Epithelial cell of proximal tubule (primary cell): ENCODE results near the gene HHATL. TPM values are rescaled to one million over a fixed set of nuclear protein-coding genes. Genes with fewer than 3 reads are reported as not detected.

Source experiments
- DNase-seq: peaks from one replicate; pipeline ENCODE4 v3.0.0-alpha.2; 2011; ENCODE audit warnings: low read depth
- H3K4me3 ChIP-seq: 2 replicates; pipeline ENCODE4 v1.5.1; 2011; ENCODE audit warnings: low read depth, mild to moderate bottlenecking, low read length
- total RNA-seq: library from RNA; depleted of rRNA; stranded (reverse); fragments of >200 nt; gene quantifications from 2 replicates; pipeline ENCODE4 v1.2.3, GENCODE V29; 2015
- TF ChIP-seq, protein P1 (sequence below): conservative IDR thresholded peaks from 2 replicates; pipeline ENCODE4 v1.5.1; 2012; ENCODE audit warnings: low read depth, mild to moderate bottlenecking, low read length

The HHATL gene
- not detected in 2 replicates for total RNA-seq

DNA sequence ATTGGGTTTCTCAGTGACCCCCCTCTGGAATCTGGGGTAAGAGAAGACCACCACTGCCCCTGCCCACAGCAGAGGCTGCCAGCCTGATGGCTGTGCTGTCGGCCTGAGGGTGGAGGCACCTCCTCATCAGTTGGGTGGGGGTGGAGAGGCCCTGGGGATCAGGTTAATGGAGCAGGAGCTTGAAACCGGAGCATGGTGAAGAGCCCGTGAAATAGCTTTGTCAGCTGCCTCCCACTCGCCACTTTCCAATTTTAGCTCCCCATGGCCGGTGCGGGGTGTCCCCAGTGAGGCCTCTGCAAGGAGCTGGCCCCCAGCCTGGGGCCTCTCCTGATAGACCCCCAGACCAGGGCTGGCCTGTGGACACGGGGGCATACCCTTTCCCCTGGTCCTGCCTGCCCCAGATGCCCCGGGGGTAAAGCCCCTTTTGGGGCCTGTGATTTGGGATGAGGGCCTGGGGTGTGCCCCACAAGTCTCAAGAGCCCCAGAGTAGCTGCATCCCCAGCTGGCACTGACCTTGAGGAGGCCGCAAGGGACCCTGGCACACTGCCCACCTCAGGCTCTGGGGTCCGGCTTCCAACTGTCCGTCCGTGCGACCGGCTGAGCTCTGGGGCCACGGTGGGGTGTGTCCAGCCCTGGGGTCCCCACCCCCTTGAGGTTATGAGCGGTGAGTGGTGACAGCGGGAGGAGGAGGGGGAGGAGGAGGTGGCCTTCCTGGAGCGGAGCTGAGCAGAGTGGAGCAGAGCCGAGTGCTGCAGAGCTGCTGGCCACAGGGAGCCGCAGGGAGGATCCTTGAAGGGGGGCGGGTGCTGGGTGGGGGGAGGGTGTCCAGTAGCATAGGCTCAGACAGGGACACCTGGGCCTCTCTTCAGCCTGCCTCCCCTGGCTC lies at the start of gene HHATL:
Gene HHATL, minus strand, starts transcription at position 733 of the 886 bp plus-strand sequence. CDS start 1,972 bp downstream, outside the sequence.
- no peak within 1 kb of the TSS for H3K4me3 ChIP-seq
- DNase-seq: no peak
- TF ChIP-seq, protein P1, sequence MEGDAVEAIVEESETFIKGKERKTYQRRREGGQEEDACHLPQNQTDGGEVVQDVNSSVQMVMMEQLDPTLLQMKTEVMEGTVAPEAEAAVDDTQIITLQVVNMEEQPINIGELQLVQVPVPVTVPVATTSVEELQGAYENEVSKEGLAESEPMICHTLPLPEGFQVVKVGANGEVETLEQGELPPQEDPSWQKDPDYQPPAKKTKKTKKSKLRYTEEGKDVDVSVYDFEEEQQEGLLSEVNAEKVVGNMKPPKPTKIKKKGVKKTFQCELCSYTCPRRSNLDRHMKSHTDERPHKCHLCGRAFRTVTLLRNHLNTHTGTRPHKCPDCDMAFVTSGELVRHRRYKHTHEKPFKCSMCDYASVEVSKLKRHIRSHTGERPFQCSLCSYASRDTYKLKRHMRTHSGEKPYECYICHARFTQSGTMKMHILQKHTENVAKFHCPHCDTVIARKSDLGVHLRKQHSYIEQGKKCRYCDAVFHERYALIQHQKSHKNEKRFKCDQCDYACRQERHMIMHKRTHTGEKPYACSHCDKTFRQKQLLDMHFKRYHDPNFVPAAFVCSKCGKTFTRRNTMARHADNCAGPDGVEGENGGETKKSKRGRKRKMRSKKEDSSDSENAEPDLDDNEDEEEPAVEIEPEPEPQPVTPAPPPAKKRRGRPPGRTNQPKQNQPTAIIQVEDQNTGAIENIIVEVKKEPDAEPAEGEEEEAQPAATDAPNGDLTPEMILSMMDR: no peak

DNA sequence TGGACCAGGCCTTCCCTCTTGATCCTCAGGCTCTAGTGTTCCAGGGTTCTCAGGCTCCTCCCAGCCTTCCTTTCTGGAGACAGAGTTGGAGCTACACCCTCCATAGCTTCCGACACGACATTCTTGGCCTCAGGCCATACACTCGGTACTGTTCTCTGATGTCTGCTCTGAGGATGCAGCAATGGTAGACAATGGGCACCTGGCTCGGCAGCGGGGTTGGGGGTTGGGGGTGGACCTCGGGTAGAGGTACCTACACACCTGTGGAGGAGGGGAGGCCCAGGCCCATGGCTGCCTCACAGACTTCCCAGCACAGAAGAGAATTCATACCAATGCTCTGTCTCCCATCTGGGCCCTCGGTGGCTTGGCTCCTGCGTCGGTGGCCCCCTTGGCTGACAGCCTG lies 49.0 kb upstream of the HHATL start:
- TF ChIP-seq, protein P1: no peak
- no peak for DNase-seq
- H3K4me3 ChIP-seq: no peak overlapping the region

- no peak overlapping the region for H3K4me3 ChIP-seq
- DNase-seq: no peak
- TF ChIP-seq, protein P1: no peak
Measured at GRCh38 chr3:42750834-42751233, 48.2 kb upstream of the HHATL start.

GRCh38 chr3:42749753-42750231 lies 47.2 kb upstream of the HHATL start:
- TF ChIP-seq, protein P1: peak; percentile 49
- DNase-seq: no peak
- H3K4me3 ChIP-seq: no peak overlapping the region

DNA sequence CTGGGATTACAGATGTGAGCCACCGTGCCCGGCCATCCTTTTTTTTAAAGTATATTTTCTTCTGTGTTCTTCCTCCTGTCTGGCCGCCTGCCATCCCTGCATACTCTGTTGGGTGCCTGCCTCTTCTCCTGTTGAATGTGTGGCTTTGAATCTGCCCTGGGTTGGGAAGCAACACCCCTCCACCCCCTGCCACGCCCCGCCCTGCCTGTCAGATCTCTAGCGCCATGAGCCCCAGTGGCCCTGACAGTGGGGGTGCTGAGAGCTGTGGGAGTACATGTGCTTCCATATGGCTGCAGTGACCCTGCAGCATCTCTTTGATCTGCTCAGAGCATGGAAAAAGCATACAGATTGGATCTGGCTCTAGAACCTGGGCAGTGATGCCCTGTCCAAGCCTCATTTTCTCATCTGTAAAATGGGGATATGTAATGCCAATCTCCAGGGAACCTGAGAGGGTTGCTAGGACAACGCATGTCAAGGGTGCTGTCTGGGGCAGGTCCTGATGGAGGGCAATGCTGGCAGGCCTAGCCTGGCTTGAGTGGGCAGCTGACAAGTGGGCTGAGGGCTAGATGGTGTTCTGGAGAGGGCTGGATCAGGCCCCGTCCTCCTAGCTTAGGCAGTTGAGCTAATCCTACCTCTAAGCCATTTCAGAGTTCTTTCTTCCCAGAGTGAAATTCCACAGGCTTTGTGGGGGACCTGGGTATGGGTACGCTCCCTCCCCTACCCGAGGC lies 46.6 kb upstream of the HHATL start:
- DNase-seq: no peak
- H3K4me3 ChIP-seq: no peak overlapping the region
- TF ChIP-seq, protein P1: no peak

- H3K4me3 ChIP-seq: no peak overlapping the region
- TF ChIP-seq, protein P1: no peak
- DNase-seq: no peak
Measured at GRCh38 chr3:42747581-42747980, 45.0 kb upstream of the HHATL start.
